ENCODE results near the gene MYH9. TPM values are rescaled to one million over a fixed set of nuclear protein-coding genes. Genes with fewer than 3 reads are reported as not detected.

Gene MYH9
- total RNA-seq, 4 donors from 2014 or later: 337 to 553 (median 433) TPM

DNA sequence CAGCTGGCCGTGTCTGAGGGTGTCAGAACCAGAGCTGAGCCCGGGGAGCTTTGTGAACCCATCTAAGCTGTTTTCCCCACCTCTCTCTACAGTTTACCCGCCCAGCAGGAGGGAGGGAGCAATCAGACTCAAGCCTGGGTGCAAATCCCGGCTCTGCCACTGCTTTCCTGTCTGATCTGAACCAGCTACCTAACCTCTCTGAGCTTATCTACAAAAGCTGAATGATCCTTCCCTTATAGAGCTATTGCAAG, 148.7 kb downstream of the MYH9 start:
- DNase-seq: no peak
- Histone ChIP-seq H3K4me1 (peaks cover 0 to 43% (median 14%) of the 10 kb centered on the region in 4 donors), H3K9me3 (no peaks in the 10 kb centered on the region)

DNA sequence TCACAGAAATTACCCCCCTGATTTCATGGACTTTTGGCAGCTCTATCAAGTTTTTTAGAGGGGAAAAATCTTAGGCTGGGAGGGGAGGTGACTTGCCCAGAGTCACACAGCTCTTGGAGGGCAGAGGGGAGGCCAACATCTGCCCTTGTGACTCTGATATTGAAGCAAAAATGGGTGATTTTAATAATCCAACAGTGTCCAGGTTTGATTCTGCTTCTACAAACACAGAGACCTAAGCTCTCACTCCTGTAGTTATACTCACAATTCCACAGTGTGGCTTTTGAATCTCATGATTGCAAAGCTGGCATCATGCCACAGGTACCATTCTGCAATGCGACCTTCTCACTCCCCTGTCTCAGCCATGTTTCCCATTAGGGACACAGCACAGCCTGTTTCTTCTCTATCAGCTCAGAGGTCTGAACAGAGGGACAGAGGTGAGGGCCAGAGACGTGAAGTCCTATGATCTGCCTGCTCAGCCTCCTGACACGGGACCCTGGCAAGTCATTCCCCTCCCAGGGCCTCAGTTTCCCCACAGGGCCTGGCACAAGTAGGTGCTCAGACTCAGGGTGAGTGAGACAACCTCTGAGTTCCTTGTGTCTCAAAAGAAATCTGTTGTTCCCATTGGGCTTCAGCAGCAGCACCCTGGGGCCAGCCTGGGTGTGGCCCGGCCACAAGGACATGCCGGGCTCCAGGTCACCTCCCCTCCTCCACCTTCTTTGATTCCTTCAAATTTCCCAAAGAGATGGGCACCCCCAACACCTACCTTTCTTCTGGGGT, 149.2 kb downstream of the MYH9 start:
- H3K9me3 ChIP-seq: no peaks in the 10 kb centered on the region
- peaks cover 0 to 43% (median 14%) of the 10 kb centered on the region in 4 donors for H3K4me1 ChIP-seq
- H3K36me3 ChIP-seq: peaks cover 0 to 9% (median 0%) of the 10 kb centered on the region in 3 donors
- peak overlapping the region; percentile 46 to 83 (median 62) for H3K4me3 ChIP-seq
- TF ChIP-seq, protein P1, sequence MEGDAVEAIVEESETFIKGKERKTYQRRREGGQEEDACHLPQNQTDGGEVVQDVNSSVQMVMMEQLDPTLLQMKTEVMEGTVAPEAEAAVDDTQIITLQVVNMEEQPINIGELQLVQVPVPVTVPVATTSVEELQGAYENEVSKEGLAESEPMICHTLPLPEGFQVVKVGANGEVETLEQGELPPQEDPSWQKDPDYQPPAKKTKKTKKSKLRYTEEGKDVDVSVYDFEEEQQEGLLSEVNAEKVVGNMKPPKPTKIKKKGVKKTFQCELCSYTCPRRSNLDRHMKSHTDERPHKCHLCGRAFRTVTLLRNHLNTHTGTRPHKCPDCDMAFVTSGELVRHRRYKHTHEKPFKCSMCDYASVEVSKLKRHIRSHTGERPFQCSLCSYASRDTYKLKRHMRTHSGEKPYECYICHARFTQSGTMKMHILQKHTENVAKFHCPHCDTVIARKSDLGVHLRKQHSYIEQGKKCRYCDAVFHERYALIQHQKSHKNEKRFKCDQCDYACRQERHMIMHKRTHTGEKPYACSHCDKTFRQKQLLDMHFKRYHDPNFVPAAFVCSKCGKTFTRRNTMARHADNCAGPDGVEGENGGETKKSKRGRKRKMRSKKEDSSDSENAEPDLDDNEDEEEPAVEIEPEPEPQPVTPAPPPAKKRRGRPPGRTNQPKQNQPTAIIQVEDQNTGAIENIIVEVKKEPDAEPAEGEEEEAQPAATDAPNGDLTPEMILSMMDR (IDR thresholded peaks at IDR 0.05): no peak
- TF ChIP-seq POLR2A (IDR thresholded peaks at IDR 0.05): no peak
- no peaks in the 10 kb centered on the region for H3K27me3 ChIP-seq
- H3K27ac ChIP-seq: peak overlapping the region; percentile 84 to 98 (median 93)
- DNase-seq: no peak

More for the DNA sequence above, 148.7 kb downstream of the MYH9 start:
- Histone ChIP-seq H3K27ac (peak overlapping the region; percentile 84 to 98 (median 93)), H3K27me3 (no peaks in the 10 kb centered on the region), H3K36me3 (peaks cover 0 to 4% (median 0%) of the 10 kb centered on the region in 3 donors), H3K4me3 (peak overlapping the region; percentile 46 to 83 (median 62))
- no peak for TF ChIP-seq POLR2A (IDR thresholded peaks at IDR 0.05)
- TF ChIP-seq, protein P1 (IDR thresholded peaks at IDR 0.05): no peak

DNA sequence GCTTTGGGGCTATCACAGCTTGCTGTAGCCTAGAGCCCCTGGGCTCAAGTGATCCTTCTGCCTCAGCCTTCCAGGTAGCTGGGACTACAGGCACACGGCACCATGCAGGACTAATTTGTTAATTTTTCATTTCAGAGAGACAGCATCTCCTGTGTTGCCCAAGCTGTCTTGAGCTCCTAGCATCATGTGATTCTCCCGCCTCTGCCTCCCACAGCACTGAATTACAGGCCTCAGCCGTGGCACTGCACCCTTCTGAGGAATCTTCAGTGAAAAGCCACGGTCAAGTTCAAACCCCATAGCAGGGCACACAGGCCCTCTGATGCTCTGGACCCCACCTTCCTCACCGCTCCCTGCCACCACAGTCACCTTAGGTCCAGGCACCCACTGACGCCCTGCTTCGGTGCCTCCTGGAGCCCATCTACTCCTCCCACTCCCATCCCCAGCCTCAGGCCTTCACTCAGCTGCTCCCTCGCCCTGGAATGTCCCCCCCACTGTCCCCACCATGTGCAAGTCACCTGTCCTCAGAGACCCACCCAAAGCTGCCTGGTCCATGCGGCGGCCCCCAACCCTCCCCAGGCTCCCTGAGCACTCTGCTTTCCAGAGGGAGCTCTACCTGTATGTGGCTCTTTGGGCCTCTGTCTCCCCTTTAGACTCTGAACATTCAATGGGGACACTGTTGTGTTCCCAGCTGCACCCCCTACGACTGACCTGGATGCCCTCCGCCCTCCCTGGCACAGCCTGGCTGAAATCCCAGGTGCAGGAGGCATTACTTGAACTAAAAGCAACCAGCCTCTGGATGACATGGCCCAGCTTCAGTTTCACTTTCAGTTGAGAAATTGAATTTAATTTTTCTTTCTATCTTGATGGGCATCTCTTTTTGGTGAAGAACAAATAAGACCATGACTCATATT, 150.1 kb downstream of the MYH9 start:
- peak overlapping the region; percentile 84 to 98 (median 93) for H3K27ac ChIP-seq
- peaks cover 0 to 43% (median 14%) of the 10 kb centered on the region in 4 donors for H3K4me1 ChIP-seq
- peak overlapping the region; percentile 46 to 83 (median 62) for H3K4me3 ChIP-seq
- peaks cover 0 to 17% (median 0%) of the 10 kb centered on the region in 3 donors for H3K36me3 ChIP-seq
- TF ChIP-seq, protein P1 (IDR thresholded peaks at IDR 0.05): no peak
- no peak for TF ChIP-seq POLR2A (IDR thresholded peaks at IDR 0.05)
- no peak for DNase-seq
- H3K9me3 ChIP-seq: no peaks in the 10 kb centered on the region
- no peaks in the 10 kb centered on the region for H3K27me3 ChIP-seq

DNA sequence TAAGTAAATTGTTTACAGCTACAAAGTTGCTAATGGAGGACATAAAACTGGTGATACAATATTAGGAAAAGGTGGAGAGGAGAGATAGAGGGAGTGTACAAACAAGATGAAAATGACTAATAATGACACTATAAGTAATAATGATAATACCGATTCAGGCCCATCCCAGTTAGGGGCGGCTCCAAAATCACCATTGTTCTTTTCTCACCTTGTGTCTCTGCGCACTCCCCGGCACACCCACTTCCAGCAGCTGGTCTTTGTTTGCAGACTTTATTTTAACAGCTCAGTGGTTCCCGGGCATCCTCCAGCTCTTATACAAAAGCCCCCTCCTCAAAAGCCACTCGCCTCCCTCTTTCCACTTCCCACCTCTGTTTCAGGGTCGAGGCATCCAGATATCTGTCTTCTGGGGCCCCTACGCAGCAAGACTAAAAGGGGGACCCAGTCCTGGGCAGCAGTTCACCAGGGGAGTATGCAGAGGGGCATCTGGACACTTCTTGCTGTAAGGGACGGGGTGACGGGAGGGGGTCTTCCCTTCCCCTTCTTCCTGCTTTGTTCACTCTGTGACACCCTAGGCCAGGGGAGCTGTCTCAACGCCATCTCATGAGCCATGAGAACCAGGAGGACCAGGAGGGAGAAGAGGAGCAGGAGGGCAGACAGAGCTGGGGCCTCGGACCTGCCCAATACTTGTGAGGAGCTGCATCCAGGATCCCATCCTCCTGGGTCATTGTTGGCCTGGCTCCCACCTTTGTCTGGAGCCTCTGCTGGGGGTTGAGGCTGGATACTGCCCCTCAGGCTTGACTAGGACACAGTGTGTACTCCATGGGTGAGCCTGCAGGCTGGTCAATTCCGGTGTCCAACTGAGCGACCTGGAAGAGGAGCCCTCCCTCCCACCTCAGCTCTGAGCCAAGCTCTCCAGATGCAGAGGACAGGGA, 151.1 kb downstream of the MYH9 start:
- Histone ChIP-seq H3K27me3 (no peaks in the 10 kb centered on the region), H3K9me3 (no peaks in the 10 kb centered on the region), H3K4me3 (peak overlapping the region in 2 of 4 donors; percentile 65 to 83), H3K36me3 (peaks cover 0 to 26% (median 0%) of the 10 kb centered on the region in 3 donors), H3K27ac (peak overlapping the region in 2 of 4 donors; percentile 3 to 98), H3K4me1 (peaks cover 0 to 43% (median 14%) of the 10 kb centered on the region in 4 donors)
- TF ChIP-seq POLR2A (IDR thresholded peaks at IDR 0.05): no peak
- TF ChIP-seq, protein P1 (IDR thresholded peaks at IDR 0.05): no peak
- no peak for DNase-seq

DNA sequence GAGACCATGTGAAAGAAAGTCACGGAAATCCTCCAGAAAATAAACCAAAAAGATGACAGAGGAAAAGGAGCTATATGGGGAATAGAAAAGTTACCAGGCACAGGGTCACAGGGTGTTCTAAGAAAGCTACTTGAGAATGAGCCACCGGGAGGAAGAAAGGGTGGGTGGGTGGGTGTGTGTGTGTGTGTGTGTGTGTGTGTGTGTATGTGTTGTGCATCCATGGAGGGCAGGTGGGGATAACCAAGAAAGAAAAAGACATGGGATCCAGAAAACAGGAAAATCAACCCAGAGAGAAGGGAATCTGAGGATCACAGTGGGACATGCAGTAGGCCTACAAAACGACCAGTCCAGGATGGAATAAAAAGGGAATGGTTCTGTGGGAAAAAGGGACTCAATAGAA, 152.2 kb downstream of the MYH9 start:
- Histone ChIP-seq H3K4me3 (no peak overlapping the region), H3K27me3 (no peaks in the 10 kb centered on the region), H3K27ac (no peak overlapping the region), H3K36me3 (peaks cover 0 to 36% (median 0%) of the 10 kb centered on the region in 3 donors), H3K4me1 (peaks cover 0 to 43% (median 14%) of the 10 kb centered on the region in 4 donors), H3K9me3 (no peaks in the 10 kb centered on the region)
- no peak for TF ChIP-seq POLR2A (IDR thresholded peaks at IDR 0.05)
- TF ChIP-seq, protein P1 (IDR thresholded peaks at IDR 0.05): no peak
- no peak for DNase-seq

Measured in Peyer's patch (tissue), 4 donors.